ENCODE measurements around the gene KLHL35. TPM values are rescaled to one million over a fixed set of nuclear protein-coding genes. Genes with fewer than 3 reads are reported as not detected.

Gene KLHL35
- total RNA-seq, 1 donor from 2014 or later = 0.77 TPM

- DNase-seq (ENCODE audit: low read depth) (no peak), FAIRE-seq (no peak)
- Histone ChIP-seq H3K9ac (ENCODE audit: low read length) (no peak overlapping the region), H3K4me1 (ENCODE audit: insufficient read depth, low read length) (no peaks in the 10 kb centered on the region), H3K27ac (ENCODE audit: low read depth, low read length) (no peak overlapping the region), H3K4me3 (ENCODE audit: insufficient read depth, low read depth, low read length) (no peak overlapping the region), H3K27me3 (ENCODE audit: insufficient read depth, low read length) (peaks cover 5% of the 10 kb centered on the region), H4K20me1 (ENCODE audit: insufficient read depth, low read length) (no peaks in the 10 kb centered on the region), H3K9me3 (ENCODE audit: insufficient read depth, low read depth, low read length) (no peaks in the 10 kb centered on the region), H3K36me3 (ENCODE audit: insufficient read depth, low read length) (no peaks in the 10 kb centered on the region), H3K4me2 (ENCODE audit: low read length) (no peak overlapping the region), H3K79me2 (ENCODE audit: insufficient read depth, low read length) (peaks cover under 1% of the 10 kb centered on the region), H2AFZ (ENCODE audit: low read depth, low read length) (no peak overlapping the region)
- TF ChIP-seq CTCF (IDR thresholded peaks at IDR 0.05; ENCODE audit: insufficient read depth, low read depth, low read length) (no peak), EZH2 (IDR thresholded peaks at IDR 0.05; ENCODE audit: insufficient read depth, low read length) (no peak)
- Mint-ChIP-seq H3K4me3 (ENCODE audit: unreplicated experiment) (no peak overlapping the region), H3K36me3 (ENCODE audit: low read depth, unreplicated experiment) (peaks cover 2% of the 10 kb centered on the region), H3K4me1 (ENCODE audit: low read depth, unreplicated experiment) (no peaks in the 10 kb centered on the region), H3K27ac (ENCODE audit: unreplicated experiment) (no peak overlapping the region), H3K9me3 (ENCODE audit: unreplicated experiment) (no peaks in the 10 kb centered on the region), H3K27me3 (ENCODE audit: low read depth, unreplicated experiment) (no peaks in the 10 kb centered on the region)
Observed at GRCh38 chr11:75394085-75394840, 38.7 kb downstream of the KLHL35 start.

GRCh38 chr11:75389925-75390324 is 43.1 kb downstream of the KLHL35 start:
- no peaks in the 10 kb centered on the region for H3K36me3 Mint-ChIP-seq (ENCODE audit: low read depth, unreplicated experiment)
- H4K20me1 ChIP-seq (ENCODE audit: insufficient read depth, low read length) = no peaks in the 10 kb centered on the region
- no peaks in the 10 kb centered on the region for H3K9me3 ChIP-seq (ENCODE audit: insufficient read depth, low read depth, low read length)
- no peak overlapping the region for H3K4me3 Mint-ChIP-seq (ENCODE audit: unreplicated experiment)
- no peak overlapping the region for H3K4me2 ChIP-seq (ENCODE audit: low read length)
- peaks cover 7% of the 10 kb centered on the region for H3K4me1 Mint-ChIP-seq (ENCODE audit: low read depth, unreplicated experiment)
- no peak overlapping the region for H2AFZ ChIP-seq (ENCODE audit: low read depth, low read length)
- peaks cover 5% of the 10 kb centered on the region for H3K27me3 ChIP-seq (ENCODE audit: insufficient read depth, low read length)
- no peaks in the 10 kb centered on the region for H3K27me3 Mint-ChIP-seq (ENCODE audit: low read depth, unreplicated experiment)
- H3K36me3 ChIP-seq (ENCODE audit: insufficient read depth, low read length) = no peaks in the 10 kb centered on the region
- H3K9ac ChIP-seq (ENCODE audit: low read length) = no peak overlapping the region
- no peak overlapping the region for H3K27ac Mint-ChIP-seq (ENCODE audit: unreplicated experiment)
- no peak for FAIRE-seq
- no peak for DNase-seq (ENCODE audit: low read depth)
- no peaks in the 10 kb centered on the region for H3K9me3 Mint-ChIP-seq (ENCODE audit: unreplicated experiment)
- H3K27ac ChIP-seq (ENCODE audit: low read depth, low read length) = no peak overlapping the region
- TF ChIP-seq EZH2 (IDR thresholded peaks at IDR 0.05; ENCODE audit: insufficient read depth, low read length) (no peak), CTCF (IDR thresholded peaks at IDR 0.05; ENCODE audit: insufficient read depth, low read depth, low read length) (no peak)
- H3K4me3 ChIP-seq (ENCODE audit: insufficient read depth, low read depth, low read length) = no peak overlapping the region
- peaks cover 4% of the 10 kb centered on the region for H3K4me1 ChIP-seq (ENCODE audit: insufficient read depth, low read length)
- H3K79me2 ChIP-seq (ENCODE audit: insufficient read depth, low read length) = no peaks in the 10 kb centered on the region

GRCh38 chr11:75389276-75389605 is 43.8 kb downstream of the KLHL35 start:
- Mint-ChIP-seq H3K9me3 (ENCODE audit: unreplicated experiment) (no peaks in the 10 kb centered on the region), H3K36me3 (ENCODE audit: low read depth, unreplicated experiment) (no peaks in the 10 kb centered on the region), H3K4me1 (ENCODE audit: low read depth, unreplicated experiment) (peaks cover 7% of the 10 kb centered on the region), H3K27ac (ENCODE audit: unreplicated experiment) (no peak overlapping the region), H3K4me3 (ENCODE audit: unreplicated experiment) (no peak overlapping the region), H3K27me3 (ENCODE audit: low read depth, unreplicated experiment) (no peaks in the 10 kb centered on the region)
- H3K4me3 ChIP-seq (ENCODE audit: insufficient read depth, low read depth, low read length) = no peak overlapping the region
- H2AFZ ChIP-seq (ENCODE audit: low read depth, low read length) = peak overlapping the region; percentile 33
- H3K27me3 ChIP-seq (ENCODE audit: insufficient read depth, low read length) = peaks cover 5% of the 10 kb centered on the region
- no peaks in the 10 kb centered on the region for H4K20me1 ChIP-seq (ENCODE audit: insufficient read depth, low read length)
- no peak overlapping the region for H3K27ac ChIP-seq (ENCODE audit: low read depth, low read length)
- H3K79me2 ChIP-seq (ENCODE audit: insufficient read depth, low read length) = no peaks in the 10 kb centered on the region
- FAIRE-seq (no peak), DNase-seq (ENCODE audit: low read depth) (no peak)
- no peak overlapping the region for H3K9ac ChIP-seq (ENCODE audit: low read length)
- H3K4me1 ChIP-seq (ENCODE audit: insufficient read depth, low read length) = peaks cover 4% of the 10 kb centered on the region
- no peaks in the 10 kb centered on the region for H3K9me3 ChIP-seq (ENCODE audit: insufficient read depth, low read depth, low read length)
- TF ChIP-seq EZH2 (IDR thresholded peaks at IDR 0.05; ENCODE audit: insufficient read depth, low read length) (no peak), CTCF (IDR thresholded peaks at IDR 0.05; ENCODE audit: insufficient read depth, low read depth, low read length) (no peak)
- no peak overlapping the region for H3K4me2 ChIP-seq (ENCODE audit: low read length)
- H3K36me3 ChIP-seq (ENCODE audit: insufficient read depth, low read length) = no peaks in the 10 kb centered on the region

Data from astrocyte (in vitro differentiated cells and primary cell).